Epidermal melanocyte (primary cell): ENCODE results near the gene KCNQ1OT1.

ENCODE experiments used
- DNase-seq: peaks from one replicate; pipeline ENCODE4 v3.0.0; 2011; ENCODE audit warnings: low spot score; ENCODE audit not compliant: insufficient read length

The KCNQ1OT1 gene

GRCh38 chr11:2584812-2585565 lies 114.8 kb downstream of the KCNQ1OT1 start:
- DNase-seq, result no peak

DNA sequence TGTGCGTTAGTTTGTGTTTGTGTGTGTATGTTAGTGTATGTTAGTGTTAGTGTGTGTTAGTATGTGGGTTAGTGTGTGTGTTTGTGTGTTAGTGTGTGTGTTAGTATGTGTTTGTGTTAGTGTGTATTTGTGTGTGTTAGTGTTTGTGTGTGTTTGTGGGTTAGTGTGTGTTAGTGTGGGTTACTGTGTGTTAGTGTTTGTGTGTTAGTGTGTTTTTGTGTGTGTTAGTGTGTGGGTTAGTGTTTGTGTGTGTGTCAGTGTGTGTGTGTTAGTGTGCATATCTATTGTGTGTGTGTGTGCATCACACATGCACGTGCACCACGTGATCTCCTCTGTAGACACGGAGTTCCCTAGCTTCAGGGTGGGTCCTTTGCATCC lies 115.4 kb downstream of the KCNQ1OT1 start:
- DNase-seq, result no peak

DNA sequence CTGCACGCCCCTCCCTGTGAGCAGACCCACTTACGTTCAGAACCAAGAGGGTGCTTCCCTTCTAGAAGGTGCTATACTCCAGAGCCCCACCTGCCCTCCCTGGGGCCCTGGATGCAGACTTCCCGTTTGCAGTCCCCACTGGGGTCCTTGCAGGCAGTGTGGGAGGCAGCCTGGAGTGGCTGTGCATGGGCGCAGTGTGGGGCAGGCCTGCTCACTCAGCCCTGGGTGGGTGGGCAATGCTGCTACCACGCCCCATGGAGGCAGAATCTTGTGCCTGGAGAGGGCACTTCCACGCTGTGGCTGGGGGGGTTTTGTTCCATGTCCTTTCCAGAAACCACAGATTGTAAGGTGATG lies 116.2 kb downstream of the KCNQ1OT1 start:
- DNase-seq, result no peak

GRCh38 chr11:2582946-2583604 lies 116.7 kb downstream of the KCNQ1OT1 start:
- no peak for DNase-seq

DNA sequence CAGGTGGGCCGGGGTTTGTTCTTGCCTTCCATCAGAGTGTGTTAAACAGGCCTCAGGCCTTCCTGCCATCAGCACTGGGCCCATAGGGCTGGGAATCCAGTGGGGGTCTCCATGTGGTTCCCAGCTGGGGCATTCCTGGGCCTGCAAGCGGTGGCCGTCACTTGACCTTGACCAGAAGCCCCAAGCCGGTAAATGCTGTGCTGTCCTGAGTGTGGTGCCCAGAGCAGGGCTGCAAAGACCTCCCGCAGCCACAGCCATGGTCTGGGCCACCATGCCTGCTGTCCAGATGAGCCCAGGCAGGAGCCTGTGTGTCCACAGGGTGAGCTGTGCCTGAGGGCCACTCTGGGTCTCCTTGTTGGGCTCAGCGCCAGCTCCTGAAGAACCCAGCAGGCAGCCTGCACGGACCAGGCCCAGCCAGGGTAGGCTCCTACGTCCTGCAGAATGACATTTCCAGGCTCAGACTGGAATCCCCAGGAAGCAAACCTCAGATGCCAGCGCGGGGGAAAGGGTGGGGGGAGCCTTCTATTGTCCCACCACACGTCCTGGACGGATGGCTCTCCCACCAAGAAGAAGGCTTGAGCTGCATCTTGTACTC lies 117.3 kb downstream of the KCNQ1OT1 start:
- no peak for DNase-seq

GRCh38 chr11:2581931-2582350 lies 117.9 kb downstream of the KCNQ1OT1 start:
- no peak for DNase-seq

DNA sequence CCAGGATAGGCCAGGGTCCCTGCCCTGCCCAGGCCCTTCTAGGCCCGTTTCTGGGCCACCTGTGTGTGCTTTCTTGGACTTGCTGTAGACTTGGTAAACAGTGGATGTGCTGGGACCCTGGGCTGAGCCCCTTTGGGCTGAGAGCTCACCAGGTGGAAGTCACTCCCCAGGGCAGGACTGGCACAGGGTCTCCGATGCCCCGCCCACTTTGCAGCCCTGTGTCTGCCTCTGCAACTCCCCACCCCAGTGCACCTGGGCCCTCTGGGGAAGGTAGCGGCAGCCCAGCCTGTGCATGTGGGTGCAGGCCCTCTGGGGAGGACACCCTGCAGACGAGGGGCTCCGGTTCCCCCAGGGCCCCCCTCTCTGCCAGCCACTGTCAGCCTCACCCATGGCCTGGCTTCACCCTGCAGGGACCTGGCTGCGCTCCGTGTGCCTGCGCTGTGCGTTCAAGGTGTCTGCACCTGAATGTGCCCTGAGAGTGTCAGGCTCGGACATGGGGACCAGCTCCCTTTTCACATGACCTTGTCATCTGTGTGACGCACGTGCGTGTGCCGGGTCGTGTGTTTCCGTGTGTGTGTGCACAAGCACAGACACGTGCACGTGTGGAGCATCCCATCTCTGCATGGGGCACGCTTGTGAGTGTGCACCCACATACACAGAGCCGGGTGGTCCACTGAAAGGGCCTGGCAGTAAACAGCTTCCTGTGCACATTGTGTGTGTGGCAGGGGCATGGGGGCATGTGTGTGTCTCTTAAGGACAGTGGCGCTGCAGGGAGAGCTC lies 118.5 kb downstream of the KCNQ1OT1 start:
- DNase-seq, result no peak

DNA sequence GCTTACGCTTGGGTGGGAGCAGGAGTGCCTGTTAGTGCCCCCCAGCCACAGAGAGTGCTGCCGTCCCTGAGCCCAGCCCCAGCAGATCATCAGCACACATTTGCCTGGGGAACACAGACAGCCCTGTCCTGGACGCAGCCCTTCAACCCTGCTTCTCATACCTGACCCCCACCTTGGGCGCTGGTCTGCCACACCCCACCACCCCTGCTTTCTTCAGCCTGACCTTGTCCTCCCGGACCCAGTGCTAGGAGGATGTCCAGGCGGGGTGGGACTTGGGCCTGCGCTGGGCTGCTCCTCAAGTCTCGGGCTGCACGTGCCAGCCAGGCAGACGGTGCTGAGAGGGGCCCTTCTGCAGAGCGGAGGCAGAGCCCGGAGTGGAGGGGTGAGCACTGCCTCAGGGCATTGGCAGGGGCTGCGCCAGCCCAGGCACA lies 119.2 kb downstream of the KCNQ1OT1 start:
- no peak for DNase-seq

DNA sequence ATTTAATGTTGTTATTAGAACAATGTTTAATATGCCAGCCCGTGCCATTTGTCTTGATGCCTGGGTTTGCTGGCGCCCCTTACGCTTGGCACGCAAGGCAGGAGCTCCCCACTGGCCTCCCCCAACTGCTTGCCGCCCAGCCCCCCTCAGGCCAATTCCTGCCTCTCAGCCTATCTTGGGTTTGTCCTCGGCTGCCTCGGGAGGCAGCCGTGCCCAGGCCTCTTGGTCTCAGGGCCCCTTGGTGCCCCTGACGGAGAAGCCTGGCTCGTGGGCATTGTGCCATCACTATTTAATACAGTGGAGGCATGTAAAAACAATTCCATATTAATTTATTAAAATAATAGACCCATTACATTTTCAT lies 119.8 kb downstream of the KCNQ1OT1 start:
- no peak for DNase-seq

GRCh38 chr11:2579315-2580060 lies 120.3 kb downstream of the KCNQ1OT1 start:
- DNase-seq, result no peak

DNA sequence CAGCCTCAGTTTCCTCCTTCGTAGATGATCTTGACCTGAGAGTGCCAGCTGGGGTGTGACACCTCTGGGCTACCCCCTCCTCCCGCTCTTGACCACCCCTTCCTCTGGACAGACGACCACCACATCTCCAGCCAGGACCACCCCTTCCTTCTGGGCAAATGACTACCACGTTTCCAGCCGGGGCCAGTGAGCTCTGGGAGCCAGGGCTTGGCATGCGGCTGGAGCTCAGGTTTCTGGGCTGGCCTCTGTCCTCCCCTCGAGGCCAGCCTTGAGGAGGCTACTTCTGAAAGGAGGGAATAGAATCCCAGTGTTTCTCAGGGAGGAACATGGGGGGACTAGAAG lies 120.9 kb downstream of the KCNQ1OT1 start:
- DNase-seq, result no peak

GRCh38 chr11:2577991-2578928 lies 121.5 kb downstream of the KCNQ1OT1 start:
- no peak for DNase-seq

DNA sequence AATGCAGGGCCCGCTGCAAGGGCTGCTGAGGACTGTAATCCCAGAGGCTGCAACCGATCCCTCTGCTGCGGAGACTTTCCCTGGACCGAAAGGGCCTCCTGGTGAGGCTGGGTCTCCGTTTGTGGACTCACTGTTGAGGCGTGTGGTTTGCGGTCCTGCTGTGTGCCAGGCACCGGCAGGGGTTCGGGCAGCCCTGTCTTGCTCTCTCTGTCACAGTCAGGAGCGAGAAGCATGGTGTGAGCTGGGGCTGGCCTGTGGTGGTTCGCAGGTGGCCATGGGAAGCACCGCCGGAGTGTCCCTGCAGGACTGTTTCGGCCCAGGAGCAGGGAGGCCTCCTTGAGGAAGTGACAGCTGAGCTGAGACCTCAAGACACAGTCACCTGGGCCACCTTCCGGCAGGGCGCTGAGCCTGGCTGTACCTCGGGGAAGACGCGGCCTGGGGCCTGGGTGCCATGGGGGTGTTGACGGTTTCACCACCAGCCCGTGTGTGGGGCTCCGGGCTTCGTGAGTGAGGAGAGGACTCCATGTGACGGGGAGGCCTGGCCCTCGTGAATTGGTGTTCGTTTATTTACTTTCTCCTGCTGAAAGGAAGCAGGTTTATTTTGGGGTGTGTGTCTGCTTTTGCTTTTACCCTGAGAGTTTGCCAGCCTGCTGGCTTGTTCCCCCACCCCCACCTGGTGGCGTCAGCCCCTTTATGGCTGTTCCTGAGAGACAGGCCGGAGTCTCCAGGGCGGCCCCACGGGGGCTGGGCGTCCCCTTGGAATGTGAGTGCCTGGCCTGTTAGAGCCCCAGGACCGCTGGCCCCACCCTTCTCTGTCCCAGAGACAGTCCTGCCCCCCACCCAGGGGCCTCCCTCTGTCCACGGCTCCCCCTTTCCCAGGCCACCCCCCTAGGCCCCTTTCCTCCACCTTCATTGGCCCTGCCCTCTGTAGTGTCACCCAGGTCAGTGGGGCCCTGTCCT lies 122.5 kb downstream of the KCNQ1OT1 start:
- no peak for DNase-seq

DNA sequence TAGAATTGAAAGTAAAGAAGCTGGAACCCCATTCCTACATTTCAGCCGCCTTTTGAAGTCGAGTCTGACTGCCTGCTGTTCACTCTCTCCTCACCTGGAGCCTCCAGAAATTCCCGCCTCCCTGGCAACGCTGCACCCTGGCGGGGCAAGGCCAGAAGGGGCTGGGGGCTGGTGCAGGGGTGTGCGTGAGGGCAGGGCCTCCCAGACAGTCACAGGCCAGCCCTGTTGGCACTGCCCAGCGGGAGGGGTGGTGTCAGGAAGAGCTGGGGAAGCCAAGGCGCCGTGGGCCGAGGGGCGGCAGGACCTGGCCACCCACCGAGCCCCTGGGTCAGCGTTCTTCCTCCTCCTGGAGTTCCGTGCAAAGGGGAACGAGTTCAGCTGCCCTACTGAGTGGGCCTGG lies 123.2 kb downstream of the KCNQ1OT1 start:
- DNase-seq, result no peak

GRCh38 chr11:2576111-2576510 lies 123.7 kb downstream of the KCNQ1OT1 start:
- no peak for DNase-seq

DNA sequence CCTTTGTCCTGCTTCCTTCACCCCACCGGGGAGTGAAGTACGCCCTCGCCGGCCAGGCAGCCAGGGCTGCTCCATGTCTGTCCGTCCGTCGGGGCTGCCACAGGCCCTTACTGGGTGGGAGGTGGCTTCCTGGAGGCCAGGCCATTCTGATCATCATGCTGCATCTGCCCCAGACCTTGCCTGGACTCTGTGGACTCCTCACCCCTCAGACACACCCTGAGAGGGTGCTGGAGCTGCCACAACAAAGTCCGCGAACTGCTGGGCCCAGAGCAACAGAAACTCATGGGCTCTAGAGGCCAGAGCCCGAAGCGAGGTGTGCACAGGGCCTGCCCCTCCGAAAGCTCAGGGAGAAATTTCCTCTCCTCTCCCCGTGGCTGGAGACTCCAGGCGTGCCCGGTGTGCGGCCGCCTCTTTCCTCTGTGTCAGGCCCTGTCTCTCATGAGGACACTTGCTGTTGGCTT lies 124.2 kb downstream of the KCNQ1OT1 start:
- DNase-seq, result no peak

GRCh38 chr11:2574553-2575535 lies 125.0 kb downstream of the KCNQ1OT1 start:
- DNase-seq, result no peak

DNA sequence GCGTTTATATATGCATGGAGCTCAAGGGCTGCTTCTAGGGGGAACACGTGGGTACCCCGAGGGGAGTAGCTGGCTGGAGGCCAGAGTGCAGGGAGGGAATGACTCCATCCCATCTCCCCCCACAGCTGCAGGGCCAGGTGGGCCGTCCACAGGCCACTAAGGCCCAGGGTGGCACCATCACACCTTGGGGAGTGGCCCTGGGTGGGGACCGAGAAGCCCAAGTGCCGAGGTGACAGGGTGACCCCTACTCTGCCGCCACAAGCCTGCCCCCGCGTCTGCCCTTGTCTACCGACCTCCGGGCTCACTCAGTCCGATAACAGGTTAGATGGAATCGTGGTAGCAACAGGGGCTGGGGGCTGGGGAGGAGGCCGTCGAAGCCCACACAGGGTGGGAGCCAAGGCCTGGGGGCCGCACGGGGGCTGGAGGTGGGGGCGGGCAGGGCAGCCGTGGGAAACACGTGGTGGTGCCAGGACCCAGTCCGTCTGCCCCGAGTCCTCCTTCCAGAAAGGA lies 125.7 kb downstream of the KCNQ1OT1 start:
- no peak for DNase-seq
